Measurements from ENCODE around the gene PDGFB.

PDGFB gene

DNA sequence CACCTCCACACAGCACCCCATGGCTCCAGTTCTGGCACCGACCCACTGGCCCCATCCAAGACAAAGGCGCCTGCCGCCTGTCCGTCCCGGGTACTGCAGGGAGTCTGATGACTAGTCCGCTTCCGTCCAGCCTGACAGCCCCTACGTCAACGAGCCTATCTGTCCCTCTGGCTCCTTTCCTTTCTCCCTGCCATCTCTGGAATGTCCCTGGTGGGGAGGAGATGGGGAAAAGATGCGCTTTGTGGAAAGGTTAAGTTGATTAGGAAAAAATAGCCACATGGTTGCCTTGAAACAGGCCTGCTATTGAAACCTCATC, 10.4 kb downstream of the PDGFB start:
- WGBS = 70% methylated on average over 8 of the region's 10 CpGs
- no peak overlapping the region for H2BK15ac ChIP-seq (ENCODE audit: low read depth, poor library complexity, severe bottlenecking)
- H2AFZ ChIP-seq (ENCODE audit: low read depth, low read length) = no peak overlapping the region
- H3K4me3 ChIP-seq (ENCODE audit: insufficient read depth in 1 of 2, low read depth in 1 of 2, low read length in 2 of 2) = no peak overlapping the region
- no peaks in the 10 kb centered on the region for H3K9me3 ChIP-seq (ENCODE audit: control insufficient read depth, low read length)
- no peak overlapping the region for H3K4me2 ChIP-seq (ENCODE audit: low read length, poor library complexity, severe bottlenecking)
- H2AK5ac ChIP-seq (ENCODE audit: low read length, severe bottlenecking) = peak overlapping the region; percentile 37
- H3K4me1 ChIP-seq (ENCODE audit: control insufficient read depth, insufficient read depth, low read depth, low read length) = peaks cover 55% of the 10 kb centered on the region
- no peak overlapping the region for H2BK5ac ChIP-seq (ENCODE audit: low read depth, low read length, poor library complexity, severe bottlenecking)
- peaks cover 0 to 87% of the 10 kb centered on the region in 2 experiments for H3K27me3 ChIP-seq (ENCODE audit: control insufficient read depth in 1 of 2, insufficient read depth in 1 of 2, low read length in 2 of 2)
- H2BK12ac ChIP-seq (ENCODE audit: low read length in 2 of 2) = peak overlapping the region in 1 of 2 experiments; percentile 55
- peak overlapping the region; percentile 32 for H4K8ac ChIP-seq (ENCODE audit: low read length)
- no peak overlapping the region for H2BK120ac ChIP-seq (ENCODE audit: low read depth, low read length)
- H3K9ac ChIP-seq (ENCODE audit: low read length) = no peak overlapping the region
- peaks cover 0 to 88% of the 10 kb centered on the region in 2 experiments for H3K36me3 ChIP-seq (ENCODE audit: control insufficient read depth in 1 of 2, insufficient read depth in 2 of 2, low read depth in 1 of 2, low read length in 2 of 2)
- H3K23ac ChIP-seq (ENCODE audit: low read length in 2 of 2) = no peak overlapping the region
- no peak overlapping the region for H3K4ac ChIP-seq (ENCODE audit: low read depth in 1 of 2, low read length in 2 of 2)
- H3K79me1 ChIP-seq (replicated peaks; ENCODE audit: low read length, poor library complexity, severe bottlenecking) = peaks cover 30% of the 10 kb centered on the region
- H3K18ac ChIP-seq (ENCODE audit: low read depth in 1 of 2, low read length in 2 of 2) = peak overlapping the region in 1 of 2 experiments; percentile 6
- peak; percentile 66 for DNase-seq
- no peak overlapping the region for H4K91ac ChIP-seq (ENCODE audit: low read length)
- no peak overlapping the region for H3K27ac ChIP-seq (ENCODE audit: low read length, poor library complexity, severe bottlenecking)
- H3K14ac ChIP-seq (ENCODE audit: low read length in 2 of 2) = no peak overlapping the region

DNA sequence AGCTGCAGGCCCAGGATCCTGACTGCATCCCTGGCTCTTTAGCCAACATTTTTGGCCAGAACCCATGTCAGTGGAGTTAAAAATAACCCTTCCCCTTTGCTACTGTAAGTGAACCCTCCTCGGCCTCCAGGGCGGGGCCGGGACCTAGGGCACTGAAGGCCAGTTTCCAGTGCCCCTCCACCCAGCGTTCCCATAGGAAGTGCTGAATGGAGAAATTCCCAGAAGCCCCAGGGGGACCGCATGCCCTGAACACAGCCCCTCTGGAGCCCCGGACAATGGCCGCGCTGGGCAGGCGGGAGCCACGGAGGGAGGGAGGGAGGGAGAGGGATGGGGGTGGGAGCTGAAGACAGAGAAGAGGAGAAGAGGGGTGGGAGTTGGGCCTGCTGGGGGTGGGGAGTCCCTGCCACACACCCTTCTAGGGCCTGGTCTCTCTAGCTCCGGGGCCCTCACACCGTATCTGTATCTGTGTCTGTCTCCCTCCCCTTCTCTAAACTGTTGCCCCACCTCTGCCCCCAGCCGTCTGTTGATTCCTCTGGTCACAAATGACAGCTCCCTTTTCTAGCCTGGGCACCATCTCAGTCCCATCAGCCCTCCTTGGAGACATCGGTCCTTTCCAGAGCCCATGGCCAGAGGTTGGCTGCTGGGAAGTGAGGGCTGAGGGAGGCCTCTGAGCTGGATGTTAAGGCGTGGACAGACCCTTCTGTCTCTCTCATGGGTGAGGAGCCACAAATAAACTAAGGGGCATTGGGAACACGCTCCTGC, 10.9 kb downstream of the PDGFB start:
- peaks cover 0 to 88% of the 10 kb centered on the region in 2 experiments for H3K27me3 ChIP-seq (ENCODE audit: control insufficient read depth in 1 of 2, insufficient read depth in 1 of 2, low read length in 2 of 2)
- H3K9ac ChIP-seq (ENCODE audit: low read length) = no peak overlapping the region
- H2BK5ac ChIP-seq (ENCODE audit: low read depth, low read length, poor library complexity, severe bottlenecking) = no peak overlapping the region
- no peak overlapping the region for H3K4me2 ChIP-seq (ENCODE audit: low read length, poor library complexity, severe bottlenecking)
- peaks cover 30% of the 10 kb centered on the region for H3K79me1 ChIP-seq (replicated peaks; ENCODE audit: low read length, poor library complexity, severe bottlenecking)
- no peak overlapping the region for H4K91ac ChIP-seq (ENCODE audit: low read length)
- no peak overlapping the region for H2BK120ac ChIP-seq (ENCODE audit: low read depth, low read length)
- WGBS = 85% methylated on average over 16 of the region's 16 CpGs
- H3K36me3 ChIP-seq (ENCODE audit: control insufficient read depth in 1 of 2, insufficient read depth in 2 of 2, low read depth in 1 of 2, low read length in 2 of 2) = peaks cover 0 to 87% of the 10 kb centered on the region in 2 experiments
- H3K4me1 ChIP-seq (ENCODE audit: control insufficient read depth, insufficient read depth, low read depth, low read length) = peaks cover 51% of the 10 kb centered on the region
- no peaks in the 10 kb centered on the region for H3K9me3 ChIP-seq (ENCODE audit: control insufficient read depth, low read length)
- H2AFZ ChIP-seq (ENCODE audit: low read depth, low read length) = no peak overlapping the region
- no peak overlapping the region for H3K4ac ChIP-seq (ENCODE audit: low read depth in 1 of 2, low read length in 2 of 2)
- H2BK12ac ChIP-seq (ENCODE audit: low read length in 2 of 2) = peak overlapping the region in 1 of 2 experiments; percentile 55
- H2BK15ac ChIP-seq (ENCODE audit: low read depth, poor library complexity, severe bottlenecking) = no peak overlapping the region
- no peak overlapping the region for H3K14ac ChIP-seq (ENCODE audit: low read length in 2 of 2)
- H3K23ac ChIP-seq (ENCODE audit: low read length in 2 of 2) = no peak overlapping the region
- no peak for DNase-seq
- no peak overlapping the region for H3K27ac ChIP-seq (ENCODE audit: low read length, poor library complexity, severe bottlenecking)
- peak overlapping the region in 1 of 2 experiments; percentile 6 for H3K18ac ChIP-seq (ENCODE audit: low read depth in 1 of 2, low read length in 2 of 2)
- H3K4me3 ChIP-seq (ENCODE audit: insufficient read depth in 1 of 2, low read depth in 1 of 2, low read length in 2 of 2) = no peak overlapping the region
- H2AK5ac ChIP-seq (ENCODE audit: low read length, severe bottlenecking) = no peak overlapping the region
- H4K8ac ChIP-seq (ENCODE audit: low read length) = peak overlapping the region; percentile 32

DNA sequence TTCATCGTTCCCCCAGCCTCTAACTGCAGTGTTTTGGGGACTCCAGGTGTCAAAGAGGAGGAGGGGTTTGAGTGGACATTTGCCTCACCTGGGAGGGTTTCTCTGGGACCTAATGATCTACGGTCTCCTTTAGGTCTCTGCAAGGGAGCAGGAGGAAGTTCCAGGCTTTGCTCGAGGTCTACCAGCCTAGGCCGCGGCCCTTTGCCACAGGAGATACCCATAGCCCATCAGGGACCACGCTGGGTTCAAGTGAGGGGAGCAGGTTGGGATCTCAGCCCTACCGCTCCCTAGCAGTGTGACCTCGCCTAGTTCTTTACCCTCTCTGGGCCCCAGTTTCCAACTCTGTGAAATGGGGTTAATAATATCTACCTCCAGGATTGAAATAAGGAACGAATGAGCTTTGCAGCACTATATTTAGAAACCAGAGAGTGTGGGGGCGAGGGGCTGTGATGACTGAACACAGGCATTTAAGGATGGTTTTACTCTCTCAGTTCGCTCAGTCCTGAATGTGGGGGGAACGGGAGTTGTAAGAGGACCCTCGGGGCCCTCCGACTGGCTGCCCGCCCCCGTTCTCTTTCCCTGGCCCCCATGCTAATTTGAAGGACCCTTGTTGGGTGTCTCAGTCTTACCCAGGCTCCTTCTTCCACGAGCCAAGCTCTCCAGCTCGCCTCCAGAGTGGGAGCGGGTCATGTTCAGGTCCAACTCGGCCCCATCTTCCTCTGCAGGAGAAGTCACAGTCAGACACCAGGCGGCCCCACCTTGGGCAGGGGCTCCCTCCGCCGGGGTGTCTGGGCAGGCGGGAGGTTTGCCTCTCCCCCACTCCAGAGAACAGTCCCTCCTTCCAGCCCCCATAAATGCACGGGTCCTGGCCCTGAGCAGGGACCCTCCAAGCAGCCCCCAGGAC, 11.7 kb downstream of the PDGFB start:
- H3K23ac ChIP-seq (ENCODE audit: low read length in 2 of 2) = no peak overlapping the region
- no peak overlapping the region for H2BK15ac ChIP-seq (ENCODE audit: low read depth, poor library complexity, severe bottlenecking)
- DNase-seq = no peak
- H3K4ac ChIP-seq (ENCODE audit: low read depth in 1 of 2, low read length in 2 of 2) = no peak overlapping the region
- H3K79me1 ChIP-seq (replicated peaks; ENCODE audit: low read length, poor library complexity, severe bottlenecking) = peaks cover 27% of the 10 kb centered on the region
- peaks cover 0 to 80% of the 10 kb centered on the region in 2 experiments for H3K27me3 ChIP-seq (ENCODE audit: control insufficient read depth in 1 of 2, insufficient read depth in 1 of 2, low read length in 2 of 2)
- no peak overlapping the region for H2BK5ac ChIP-seq (ENCODE audit: low read depth, low read length, poor library complexity, severe bottlenecking)
- peaks cover 51% of the 10 kb centered on the region for H3K4me1 ChIP-seq (ENCODE audit: control insufficient read depth, insufficient read depth, low read depth, low read length)
- H3K9me3 ChIP-seq (ENCODE audit: control insufficient read depth, low read length) = no peaks in the 10 kb centered on the region
- H3K9ac ChIP-seq (ENCODE audit: low read length) = no peak overlapping the region
- H3K4me3 ChIP-seq (ENCODE audit: insufficient read depth in 1 of 2, low read depth in 1 of 2, low read length in 2 of 2) = no peak overlapping the region
- H4K8ac ChIP-seq (ENCODE audit: low read length) = no peak overlapping the region
- no peak overlapping the region for H3K4me2 ChIP-seq (ENCODE audit: low read length, poor library complexity, severe bottlenecking)
- no peak overlapping the region for H2AFZ ChIP-seq (ENCODE audit: low read depth, low read length)
- no peak overlapping the region for H3K14ac ChIP-seq (ENCODE audit: low read length in 2 of 2)
- no peak overlapping the region for H3K27ac ChIP-seq (ENCODE audit: low read length, poor library complexity, severe bottlenecking)
- peak overlapping the region; percentile 57 for H2BK120ac ChIP-seq (ENCODE audit: low read depth, low read length)
- H2BK12ac ChIP-seq (ENCODE audit: low read length in 2 of 2) = no peak overlapping the region
- peaks cover 0 to 84% of the 10 kb centered on the region in 2 experiments for H3K36me3 ChIP-seq (ENCODE audit: control insufficient read depth in 1 of 2, insufficient read depth in 2 of 2, low read depth in 1 of 2, low read length in 2 of 2)
- WGBS = 92% methylated on average over 23 of the region's 25 CpGs
- no peak overlapping the region for H2AK5ac ChIP-seq (ENCODE audit: low read length, severe bottlenecking)
- no peak overlapping the region for H3K18ac ChIP-seq (ENCODE audit: low read depth in 1 of 2, low read length in 2 of 2)
- no peak overlapping the region for H4K91ac ChIP-seq (ENCODE audit: low read length)

DNA sequence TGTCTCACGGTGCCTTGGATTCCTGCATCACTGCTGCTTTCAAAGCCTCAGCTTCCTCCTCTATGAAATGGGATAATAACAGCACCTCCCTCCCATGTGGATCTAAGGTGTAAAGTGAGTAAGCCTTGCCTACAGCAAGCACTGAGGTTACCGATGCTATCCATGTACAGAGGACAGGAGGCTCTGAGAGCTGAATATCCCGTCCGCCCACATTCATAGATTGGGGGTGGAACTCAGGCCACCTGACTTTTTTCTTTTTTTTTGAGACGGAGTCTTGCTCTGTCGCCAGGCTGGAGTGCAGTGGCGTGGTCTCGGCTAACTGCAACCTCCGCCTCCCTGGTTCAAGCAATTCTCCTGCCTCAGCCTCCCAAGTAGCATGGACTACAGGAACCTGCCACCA, 12.5 kb downstream of the PDGFB start:
- Histone ChIP-seq H2AK5ac (ENCODE audit: low read length, severe bottlenecking) (no peak overlapping the region), H3K14ac (ENCODE audit: low read length in 2 of 2) (no peak overlapping the region), H3K27ac (ENCODE audit: low read length, poor library complexity, severe bottlenecking) (no peak overlapping the region), H3K27me3 (ENCODE audit: control insufficient read depth in 1 of 2, insufficient read depth in 1 of 2, low read length in 2 of 2) (peaks cover 0 to 78% of the 10 kb centered on the region in 2 experiments), H3K4me3 (ENCODE audit: insufficient read depth in 1 of 2, low read depth in 1 of 2, low read length in 2 of 2) (no peak overlapping the region), H3K18ac (ENCODE audit: low read depth in 1 of 2, low read length in 2 of 2) (no peak overlapping the region), H2BK15ac (ENCODE audit: low read depth, poor library complexity, severe bottlenecking) (no peak overlapping the region), H4K8ac (ENCODE audit: low read length) (no peak overlapping the region), H3K9me3 (ENCODE audit: control insufficient read depth, low read length) (no peaks in the 10 kb centered on the region), H4K91ac (ENCODE audit: low read length) (no peak overlapping the region), H2BK12ac (ENCODE audit: low read length in 2 of 2) (no peak overlapping the region), H3K4me1 (ENCODE audit: control insufficient read depth, insufficient read depth, low read depth, low read length) (peaks cover 46% of the 10 kb centered on the region), H3K9ac (ENCODE audit: low read length) (no peak overlapping the region), H3K36me3 (ENCODE audit: control insufficient read depth in 1 of 2, insufficient read depth in 2 of 2, low read depth in 1 of 2, low read length in 2 of 2) (peaks cover 0 to 84% of the 10 kb centered on the region in 2 experiments), H3K4ac (ENCODE audit: low read depth in 1 of 2, low read length in 2 of 2) (no peak overlapping the region), H3K4me2 (ENCODE audit: low read length, poor library complexity, severe bottlenecking) (no peak overlapping the region), H2BK5ac (ENCODE audit: low read depth, low read length, poor library complexity, severe bottlenecking) (no peak overlapping the region), H2BK120ac (ENCODE audit: low read depth, low read length) (no peak overlapping the region), H3K23ac (ENCODE audit: low read length in 2 of 2) (no peak overlapping the region), H3K79me1 (replicated peaks; ENCODE audit: low read length, poor library complexity, severe bottlenecking) (peaks cover 27% of the 10 kb centered on the region), H2AFZ (ENCODE audit: low read depth, low read length) (no peak overlapping the region)
- WGBS = 95% methylated on average over 6 of the region's 9 CpGs
- no peak for DNase-seq

All from mesenchymal stem cell (in vitro differentiated cells and primary cell).